Aorta (tissue), 5 donors: ENCODE data around the gene INO80. TPM values are rescaled to one million over a fixed set of nuclear protein-coding genes. Genes with fewer than 3 reads are reported as not detected.
"Not testable (repeated sequence)": the region's sequence is repeated elsewhere in the genome, so short reads cannot be mapped to it uniquely, and the experiment has no call there.

Experiments
- ATAC-seq: fragments of 200-7000 bp; cut with Tn5 transposase; one replicate; pipeline ENCODE4 v1.9.1; 2022; ENCODE audit warnings: moderate library complexity; ENCODE audit not compliant: low FRiP score
- DNase-seq, 2 donors: peaks; one replicate each; pipeline ENCODE4 v3.0.0-alpha.2; 2020
- H3K27ac ChIP-seq, 2 donors: one replicate each; pipeline ENCODE4 v1.5.1; 2013; ENCODE audit warnings: low read length in 2 of 2, mild to moderate bottlenecking in 2 of 2, moderate library complexity in 2 of 2, control low read depth in 1 of 2, inconsistent platforms in 1 of 2, low read depth in 1 of 2
- H3K27me3 ChIP-seq, 2 donors: one replicate each; pipeline ENCODE4 v1.6.1; 2013; ENCODE audit warnings: control low read depth in 1 of 2, low read length in 1 of 2, mild to moderate bottlenecking in 1 of 2, moderate library complexity in 1 of 2; ENCODE audit not compliant: insufficient read depth in 2 of 2, control insufficient read depth in 1 of 2
- H3K36me3 ChIP-seq, 2 donors: one replicate each; pipeline ENCODE4 v1.6.1; 2013; ENCODE audit warnings: control low read depth in 1 of 2, low read length in 1 of 2, mild to moderate bottlenecking in 1 of 2; ENCODE audit not compliant: insufficient read depth in 2 of 2, control insufficient read depth in 1 of 2
- H3K4me1 ChIP-seq, 2 donors: one replicate each; pipeline ENCODE4 v1.6.1; 2013; ENCODE audit warnings: low read length in 2 of 2, control low read depth in 1 of 2, mild to moderate bottlenecking in 1 of 2, moderate library complexity in 1 of 2; ENCODE audit not compliant: insufficient read depth in 2 of 2, control insufficient read depth in 1 of 2
- H3K4me3 ChIP-seq, 2 donors: one replicate each; pipeline ENCODE4 v1.5.1; 2013; ENCODE audit warnings: low read length in 2 of 2, control low read depth in 1 of 2, mild to moderate bottlenecking in 1 of 2
- H3K9me3 ChIP-seq: one replicate; pipeline ENCODE4 v1.6.1; 2013; ENCODE audit warnings: mild to moderate bottlenecking, low read length; ENCODE audit not compliant: control insufficient read depth
- WGBS, 2 donors: extraction: QIAGEN DNeasy Blood & Tissue Kit; methylation state at CpG; one replicate each; pipeline ENCODE4 v1.1.7; 2013; 5-methylcytosine and 5-hydroxymethylcytosine counted together
- intact Hi-C, 2 donors: fragments of 100-400 bp; cut with DNase I; formaldehyde crosslinking; loops; one replicate each; pipeline versions ENCODE4 v1.14.2 to v1.15.0; 2022
- polyA plus RNA-seq, 2 donors: library from polyadenylated mRNA; stranded (reverse); fragments of 200-250 nt; gene quantifications; one replicate each; pipeline ENCODE4 v1.2.3, GENCODE V29; 2013
- total RNA-seq, 2 donors: library from RNA; stranded (reverse); fragmentation: NEBNext Ultra II Directional; extraction: Animal tissue kit (Norgen Biotek cat#: 25700); gene quantifications; one replicate each; pipeline ENCODE4 v1.2.1, GENCODE V29; 2021
- donor health status: healthy with polysubstance abuse.
- donor health status: Bipolar disorder and iron deficiency.
- donor health status: DM: no; HTN: no; CAD: no.
- donor health status: DM: no; HTN: no; CAD: no.
- donor health status: DM: yes; HTN: yes; CAD: no.

The INO80 gene
- total and polyA plus RNA-seq, 4 donors = 6.5 to 25.1 (median 15.4) TPM

DNA sequence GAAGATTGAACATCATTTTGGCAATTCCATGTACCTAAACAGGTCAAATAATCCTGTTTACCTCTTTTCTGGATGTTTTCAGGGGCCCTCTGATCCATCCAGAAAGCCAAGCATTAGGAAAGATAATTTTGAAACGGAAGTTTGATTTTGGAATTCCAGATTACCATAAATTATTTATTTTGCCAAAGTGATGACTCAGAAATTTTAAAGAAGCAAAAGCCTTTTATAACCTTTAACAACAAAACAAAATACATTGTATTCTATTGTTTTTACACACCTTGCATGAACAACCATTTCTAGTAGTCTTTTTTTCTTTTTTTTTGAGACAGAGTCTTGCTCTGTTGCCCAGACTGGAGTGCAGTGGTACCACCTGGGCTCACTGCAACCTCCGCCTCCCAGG is 32.0 kb upstream of the INO80 start:
- WGBS, 2 donors = 64 to 65% methylated on average over 2 of the region's 2 CpGs
- Histone ChIP-seq H3K4me1 (no peaks in the 10 kb centered on the region), H3K36me3 (no peaks in the 10 kb centered on the region), H3K4me3 (no peak overlapping the region), H3K27ac (no peak overlapping the region), H3K9me3 (no peaks in the 10 kb centered on the region), H3K27me3 (no peaks in the 10 kb centered on the region)
- DNase-seq (no peak), ATAC-seq (no peak)
- intact Hi-C loops = no loop called here

DNA sequence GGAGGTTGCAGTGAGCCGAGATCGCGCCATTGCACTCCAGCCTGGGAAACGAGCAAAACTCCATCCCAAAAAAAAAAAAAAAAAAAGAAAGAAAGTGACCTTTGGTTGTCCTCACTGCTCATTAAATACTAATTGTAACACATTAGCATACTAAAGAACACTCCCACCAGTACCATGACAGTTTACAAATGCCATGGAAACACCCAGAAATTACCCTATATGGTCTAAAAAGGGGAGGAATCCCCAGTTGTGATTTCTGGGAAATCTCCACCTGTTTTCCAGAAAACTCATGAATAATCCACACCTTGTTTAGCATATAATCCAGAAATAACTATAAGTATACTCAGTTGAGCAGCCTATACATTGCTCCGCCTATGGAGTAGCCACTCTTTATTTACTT is 23.5 kb upstream of the INO80 start:
- Histone ChIP-seq H3K9me3 (no peaks in the 10 kb centered on the region), H3K27me3 (no peaks in the 10 kb centered on the region), H3K36me3 (no peaks in the 10 kb centered on the region), H3K4me1 (no peaks in the 10 kb centered on the region), H3K4me3 (no peak overlapping the region), H3K27ac (no peak overlapping the region)
- ATAC-seq (no peak), DNase-seq (no peak)
- 89 to 95% methylated on average over 5 of the region's 5 CpGs for WGBS, 2 donors
- intact Hi-C loops = no loop called here

DNA sequence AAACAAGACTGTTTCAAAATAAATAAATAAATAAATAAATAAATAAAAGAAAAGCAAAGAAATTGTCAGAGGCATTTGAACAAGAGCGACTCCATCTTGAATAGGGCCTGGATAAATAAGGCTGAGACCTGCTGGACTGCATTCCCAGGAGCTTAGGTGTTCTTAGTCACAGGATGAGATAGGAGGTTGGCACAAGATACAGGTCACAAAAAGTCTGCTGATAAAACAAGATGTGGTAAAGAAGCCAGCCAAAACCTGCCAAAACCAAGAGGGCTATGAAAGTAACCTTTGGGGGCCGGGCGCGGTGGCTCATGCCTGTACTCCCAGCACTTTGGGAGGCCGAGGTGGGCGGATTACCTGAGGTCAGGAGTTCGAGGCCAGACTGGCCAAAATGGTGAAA is 23.0 kb upstream of the INO80 start:
- H3K36me3 ChIP-seq, DNase-seq, H3K4me1 ChIP-seq, intact Hi-C loops, H3K27ac ChIP-seq, H3K4me3 ChIP-seq, H3K9me3 ChIP-seq, H3K27me3 ChIP-seq, ATAC-seq: not testable (repeated sequence)
- 89 to 90% methylated on average over 7 of the region's 7 CpGs for WGBS, 2 donors

DNA sequence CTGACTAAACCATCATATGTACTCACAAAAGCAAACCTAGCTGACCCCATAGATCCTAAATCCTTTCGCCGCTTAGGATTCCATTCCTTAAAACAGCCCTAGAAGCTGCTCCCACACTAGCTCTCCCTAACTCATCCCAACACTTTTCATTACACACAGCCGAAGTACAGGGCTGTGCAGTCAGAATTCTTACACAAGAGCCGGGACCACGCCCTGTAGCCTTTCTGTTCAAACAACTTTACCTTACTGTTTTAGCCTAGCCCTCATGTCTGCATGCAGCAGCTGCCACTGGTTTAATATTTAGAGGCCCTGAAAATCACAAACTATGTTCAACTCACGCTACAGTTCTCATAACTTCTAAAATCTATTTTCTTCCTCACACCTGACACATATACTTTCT is 19.5 kb upstream of the INO80 start:
- not testable (repeated sequence) for H3K36me3 ChIP-seq

DNA sequence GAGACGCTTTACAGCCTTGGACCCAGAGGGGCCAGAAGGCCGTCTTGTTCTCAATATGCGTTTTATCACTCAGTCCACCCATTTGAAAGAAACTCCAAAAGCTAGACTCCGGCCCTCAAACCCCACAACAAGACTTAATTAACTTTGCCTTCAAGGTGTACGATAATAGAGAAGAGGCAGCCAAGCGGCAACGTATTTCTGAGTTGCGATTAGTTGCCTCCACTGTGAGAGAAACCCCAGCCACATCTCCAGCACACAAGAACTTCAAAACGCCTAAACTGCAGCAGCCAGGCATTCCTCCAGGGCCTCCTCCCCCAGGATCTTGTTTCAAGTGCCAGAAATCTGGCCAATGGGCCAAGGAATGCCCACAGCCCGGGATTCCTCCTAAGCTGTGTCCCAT is 17.4 kb upstream of the INO80 start:
- no peak overlapping the region for H3K4me3 ChIP-seq
- DNase-seq (no peak), ATAC-seq (no peak)
- peaks cover 3% of the 10 kb centered on the region for H3K9me3 ChIP-seq
- H3K27me3 ChIP-seq = no peaks in the 10 kb centered on the region
- WGBS, 2 donors = 68 to 75% methylated on average over 10 of the region's 10 CpGs
- no peak overlapping the region for H3K27ac ChIP-seq
- no peaks in the 10 kb centered on the region for H3K36me3 ChIP-seq
- H3K4me1 ChIP-seq = no peaks in the 10 kb centered on the region
- intact Hi-C loops = no loop called here

More for the DNA sequence above, 19.5 kb upstream of the INO80 start:
- H3K27me3 ChIP-seq, ATAC-seq, H3K4me3 ChIP-seq, H3K9me3 ChIP-seq, H3K27ac ChIP-seq, intact Hi-C loops, DNase-seq, H3K4me1 ChIP-seq: not testable (repeated sequence)
- WGBS, 2 donors = 88 to 90% methylated on average over 6 of the region's 6 CpGs

DNA sequence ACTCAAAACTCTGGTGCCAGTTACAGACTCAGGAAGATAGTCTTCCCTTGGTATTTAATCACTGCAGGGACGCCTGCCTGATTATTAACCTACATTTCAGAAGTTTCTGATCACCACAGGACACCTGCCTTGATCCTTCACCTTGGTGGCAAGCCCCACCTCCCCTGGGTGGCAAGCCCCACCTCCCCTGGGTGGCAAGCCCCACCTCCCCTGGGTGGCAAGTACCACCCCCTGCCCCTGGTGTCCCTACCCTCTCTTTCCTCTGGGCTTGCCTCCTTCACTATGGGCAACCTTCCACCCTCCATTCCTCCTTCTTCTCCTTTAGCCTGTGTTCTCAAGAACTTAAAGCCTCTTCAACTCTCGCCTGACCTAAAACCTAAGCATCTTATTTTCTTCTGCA is 16.0 kb upstream of the INO80 start:
- WGBS, 2 donors = 82 to 85% methylated on average over 2 of the region's 2 CpGs
- DNase-seq, H3K27me3 ChIP-seq, intact Hi-C loops, H3K4me3 ChIP-seq, H3K4me1 ChIP-seq, ATAC-seq, H3K9me3 ChIP-seq, H3K27ac ChIP-seq, H3K36me3 ChIP-seq: not testable (repeated sequence)

DNA sequence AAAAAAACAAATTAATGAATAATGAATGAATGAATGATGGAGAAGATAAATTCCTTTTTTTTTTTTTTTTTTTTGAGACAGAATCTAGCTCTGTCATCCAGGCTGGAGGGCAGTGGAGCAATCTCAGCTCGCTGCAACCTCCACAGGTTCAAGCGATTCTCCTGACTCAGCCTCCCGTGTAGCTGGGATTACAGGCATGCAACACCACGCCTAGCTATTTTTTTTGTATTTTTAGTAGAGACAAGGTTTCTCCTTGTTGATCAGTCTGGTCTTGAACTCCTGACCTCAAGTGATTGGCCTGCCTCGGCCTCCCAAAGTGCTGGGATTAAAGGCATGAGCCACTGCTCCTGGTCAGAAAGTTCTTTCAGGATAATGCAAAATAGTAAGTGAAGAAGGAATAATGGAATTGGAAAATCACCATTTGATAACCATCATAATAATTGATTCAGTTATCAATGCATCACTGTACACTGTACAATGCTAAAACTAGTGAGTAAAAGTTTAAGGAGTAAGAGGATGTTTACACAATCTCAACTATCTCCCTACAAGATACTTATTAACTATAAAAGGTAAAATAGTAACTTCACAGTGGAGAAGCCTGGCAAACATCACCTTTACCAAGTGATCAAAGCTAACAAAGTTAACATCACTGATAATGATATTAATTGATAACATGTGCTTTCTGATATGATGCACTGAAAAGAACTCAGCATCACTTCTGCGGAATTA is 12.3 kb upstream of the INO80 start:
- Histone ChIP-seq H3K27ac (no peak overlapping the region), H3K9me3 (peaks cover 3% of the 10 kb centered on the region), H3K4me1 (no peaks in the 10 kb centered on the region), H3K4me3 (no peak overlapping the region), H3K27me3 (no peaks in the 10 kb centered on the region), H3K36me3 (no peaks in the 10 kb centered on the region)
- WGBS, 2 donors = 85 to 86% methylated on average over 6 of the region's 6 CpGs
- DNase-seq (no peak), ATAC-seq (no peak)
- intact Hi-C loops = no loop called here

DNA sequence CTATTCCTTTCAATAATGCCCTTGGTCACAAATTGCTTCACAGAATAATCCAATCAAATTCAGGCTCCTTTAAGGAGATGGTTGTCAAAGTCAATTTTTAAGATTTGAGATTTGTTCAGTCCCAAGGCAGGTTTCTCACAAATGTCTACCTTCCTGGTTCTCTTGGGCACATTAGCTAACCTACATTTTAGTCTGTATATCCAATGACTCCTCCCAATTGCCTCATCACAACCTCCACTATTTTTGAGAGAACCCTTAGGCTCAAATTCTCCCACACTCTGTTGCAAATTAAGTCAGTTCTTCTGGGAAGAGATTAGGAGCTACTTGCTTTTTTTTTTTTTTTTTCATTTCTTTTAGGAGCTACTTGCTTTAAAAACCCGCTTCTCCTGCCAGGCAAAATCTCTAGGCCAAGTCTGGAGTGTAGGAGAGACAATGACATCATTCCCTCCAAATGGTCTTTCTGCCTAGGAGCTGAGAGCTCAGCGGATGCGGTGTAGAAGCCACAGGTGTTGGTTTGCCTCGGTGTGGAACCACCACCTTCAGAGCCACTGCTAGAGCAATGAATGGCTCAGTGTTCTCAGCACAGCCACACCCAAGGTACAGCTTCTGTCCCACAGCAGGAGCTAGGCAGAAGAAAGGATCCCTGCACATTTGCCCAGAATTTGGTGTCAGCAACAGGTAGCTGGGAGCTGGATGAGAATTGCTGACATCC is 10.0 kb upstream of the INO80 start:
- WGBS, 2 donors = 55 to 60% methylated on average over 4 of the region's 4 CpGs
- no peaks in the 10 kb centered on the region for H3K4me1 ChIP-seq
- intact Hi-C loops = no loop called here
- no peaks in the 10 kb centered on the region for H3K27me3 ChIP-seq
- no peak overlapping the region for H3K27ac ChIP-seq
- ATAC-seq (no peak), DNase-seq (no peak)
- no peak overlapping the region for H3K4me3 ChIP-seq
- H3K9me3 ChIP-seq = peaks cover 3% of the 10 kb centered on the region
- H3K36me3 ChIP-seq = no peaks in the 10 kb centered on the region

DNA sequence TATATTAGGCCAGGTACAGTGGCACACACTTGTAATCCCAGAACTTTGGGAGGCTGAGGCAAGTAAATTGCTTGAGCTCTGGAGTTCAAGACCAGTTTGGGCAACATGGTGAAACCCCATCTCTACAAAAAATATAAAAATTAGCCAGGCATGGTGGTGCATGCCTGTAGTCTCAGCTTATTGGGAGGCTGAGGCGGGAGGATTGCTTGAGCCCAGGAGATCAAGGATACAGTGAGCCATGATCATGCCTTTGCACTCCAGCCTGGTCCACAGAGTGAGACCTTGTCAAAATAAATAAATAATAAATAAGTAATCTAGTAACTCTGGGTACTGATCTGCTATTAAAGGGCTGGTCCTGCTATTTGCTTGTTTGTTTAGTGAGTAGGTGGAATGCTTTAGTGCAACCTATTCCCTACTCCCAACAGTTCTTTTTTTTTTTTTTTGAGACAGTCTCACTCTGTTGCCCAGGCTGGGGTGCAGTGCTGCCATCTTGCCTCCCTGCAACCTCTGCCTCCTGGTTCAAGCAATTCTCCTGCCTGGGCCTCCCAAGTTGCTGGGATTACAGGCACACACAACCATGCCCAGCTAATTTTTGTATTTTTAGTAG is 9.1 kb upstream of the INO80 start:
- H3K27ac ChIP-seq = no peak overlapping the region
- H3K27me3 ChIP-seq = no peaks in the 10 kb centered on the region
- no peaks in the 10 kb centered on the region for H3K36me3 ChIP-seq
- DNase-seq = no peak
- no peak overlapping the region for H3K4me3 ChIP-seq
- no peak for ATAC-seq
- intact Hi-C loops = no loop called here
- H3K9me3 ChIP-seq = peaks cover 3% of the 10 kb centered on the region
- WGBS, 2 donors = 80 to 94% methylated on average over 1 of the region's 1 CpG
- H3K4me1 ChIP-seq = no peaks in the 10 kb centered on the region
